Activated naive CD8-positive, alpha-beta T cell treated with anti-CD3 and anti-CD28 coated beads, Interleukin-2, amount 10 ng/mL, durations not matched to agents 7 days and 5 days (primary cell): Measurements from ENCODE around the gene SMURF2. TPM values are rescaled to one million over a fixed set of nuclear protein-coding genes. Genes with fewer than 3 reads are reported as not detected.
"Not testable (repeated sequence)": the region's sequence is repeated elsewhere in the genome, so short reads cannot be mapped to it uniquely, and the experiment has no call there.

Source experiments
- ATAC-seq: fragments of 150-1000 bp; cut with Tn5 transposase; one replicate; pipeline ENCODE4 v1.10.0; 2021; ENCODE audit warnings: low read depth, moderate library complexity
- POLR2A ChIA-PET: fragments of 350-600 bp; sonication (Branson Sonifier 250); formaldehyde crosslinking; loops from one replicate; lab custom pipeline; 2021; ENCODE audit warnings: antibody characterized with exemption; lab: Charles Lee
- DNase-seq: peaks from one replicate; pipeline ENCODE4 v3.0.0; 2021
- H3K27ac Mint-ChIP-seq: one replicate; pipeline ENCODE4 v1.8.0; 2022; ENCODE audit warnings: mild to moderate bottlenecking, mixed read lengths
- H3K27me3 Mint-ChIP-seq: one replicate; pipeline ENCODE4 v1.8.0; 2022; ENCODE audit warnings: mild to moderate bottlenecking, moderate library complexity, mixed read lengths
- H3K36me3 Mint-ChIP-seq: one replicate; pipeline ENCODE4 v1.8.0; 2021; ENCODE audit warnings: mild to moderate bottlenecking, mixed read lengths
- H3K4me1 Mint-ChIP-seq: one replicate; pipeline ENCODE4 v1.8.0; 2021; ENCODE audit warnings: mixed read lengths
- H3K4me3 Mint-ChIP-seq: one replicate; pipeline ENCODE4 v1.8.0; 2022; ENCODE audit warnings: mild to moderate bottlenecking, moderate library complexity, mixed read lengths
- H3K9me3 Mint-ChIP-seq: one replicate; pipeline ENCODE4 v1.8.0; 2021; ENCODE audit warnings: mixed read lengths
- total RNA-seq, 2 experiments: library from RNA; stranded (reverse); gene quantifications; one replicate each; pipeline ENCODE4 v1.2.3, GENCODE V29; 2021

SMURF2 gene
- total RNA-seq, 2 experiments from 2014 or later = 24.9 to 27.0 TPM

- no peaks in the 10 kb centered on the region for H3K27me3 Mint-ChIP-seq
- ATAC-seq (no peak), DNase-seq (no peak)
- H3K27ac Mint-ChIP-seq = no peak overlapping the region
- no peak overlapping the region for H3K4me3 Mint-ChIP-seq
- H3K36me3 Mint-ChIP-seq = peaks cover 20% of the 10 kb centered on the region
- no peaks in the 10 kb centered on the region for H3K9me3 Mint-ChIP-seq
- H3K4me1 Mint-ChIP-seq = peaks cover 5% of the 10 kb centered on the region
- POLR2A ChIA-PET = no interaction called here
Observed at GRCh38 chr17:64591944-64592343, 70.2 kb downstream of the SMURF2 start.

GRCh38 chr17:64585146-64585545, 77.0 kb downstream of the SMURF2 start:
- POLR2A ChIA-PET = no interaction called here
- Mint-ChIP-seq H3K27me3 (no peaks in the 10 kb centered on the region), H3K9me3 (no peaks in the 10 kb centered on the region), H3K4me1 (peaks cover 5% of the 10 kb centered on the region), H3K27ac (no peak overlapping the region), H3K4me3 (no peak overlapping the region), H3K36me3 (peaks cover 15% of the 10 kb centered on the region)
- ATAC-seq = no peak
- no peak for DNase-seq

- DNase-seq (no peak), ATAC-seq (no peak)
- Mint-ChIP-seq H3K36me3 (peaks cover 17% of the 10 kb centered on the region), H3K4me1 (peaks cover 5% of the 10 kb centered on the region), H3K27ac (no peak overlapping the region), H3K27me3 (no peaks in the 10 kb centered on the region), H3K9me3 (no peaks in the 10 kb centered on the region), H3K4me3 (no peak overlapping the region)
- POLR2A ChIA-PET = no interaction called here
Observed at GRCh38 chr17:64583038-64583437, 79.1 kb downstream of the SMURF2 start.

- Mint-ChIP-seq H3K9me3 (no peaks in the 10 kb centered on the region), H3K27me3 (no peaks in the 10 kb centered on the region), H3K27ac (no peak overlapping the region), H3K4me1 (peaks cover 5% of the 10 kb centered on the region), H3K4me3 (no peak overlapping the region), H3K36me3 (peaks cover 25% of the 10 kb centered on the region)
- DNase-seq (no peak), ATAC-seq (no peak)
- POLR2A ChIA-PET = no interaction called here
Observed at GRCh38 chr17:64580384-64581315, 81.5 kb downstream of the SMURF2 start.

- no peak for ATAC-seq
- Mint-ChIP-seq H3K36me3 (peaks cover 25% of the 10 kb centered on the region), H3K4me3 (no peak overlapping the region), H3K4me1 (peaks cover 5% of the 10 kb centered on the region), H3K27me3 (no peaks in the 10 kb centered on the region), H3K9me3 (no peaks in the 10 kb centered on the region), H3K27ac (no peak overlapping the region)
- DNase-seq = no peak
- POLR2A ChIA-PET = no interaction called here
Observed at GRCh38 chr17:64579917-64580316, 82.2 kb downstream of the SMURF2 start.

GRCh38 chr17:64577025-64577424, 85.1 kb downstream of the SMURF2 start:
- DNase-seq, H3K27ac Mint-ChIP-seq, H3K4me3 Mint-ChIP-seq, ATAC-seq, H3K9me3 Mint-ChIP-seq, H3K27me3 Mint-ChIP-seq: not testable (repeated sequence)
- Mint-ChIP-seq H3K36me3 (peaks cover 16% of the 10 kb centered on the region), H3K4me1 (peaks cover 10% of the 10 kb centered on the region)
- POLR2A ChIA-PET = interaction anchor here (0.8 kb wide), 1 partner anchor 13 kb away, joined by 3 read pairs; no protein-coding TSS in a partner anchor

GRCh38 chr17:64575431-64575830, 86.7 kb downstream of the SMURF2 start:
- H3K4me3 Mint-ChIP-seq = no peak overlapping the region
- DNase-seq (no peak), ATAC-seq (no peak)
- H3K9me3 Mint-ChIP-seq = no peaks in the 10 kb centered on the region
- no peak overlapping the region for H3K27ac Mint-ChIP-seq
- H3K36me3 Mint-ChIP-seq = peaks cover 13% of the 10 kb centered on the region
- no peaks in the 10 kb centered on the region for H3K27me3 Mint-ChIP-seq
- peaks cover 6% of the 10 kb centered on the region for H3K4me1 Mint-ChIP-seq
- POLR2A ChIA-PET = interaction anchor here (0.8 kb wide), 1 partner anchor 24 kb away, joined by 3 read pairs; no protein-coding TSS in a partner anchor

- Mint-ChIP-seq H3K27ac (no peak overlapping the region), H3K36me3 (peaks cover 11% of the 10 kb centered on the region), H3K9me3 (no peaks in the 10 kb centered on the region), H3K4me3 (no peak overlapping the region), H3K4me1 (peaks cover 6% of the 10 kb centered on the region), H3K27me3 (no peaks in the 10 kb centered on the region)
- POLR2A ChIA-PET = no interaction called here
- ATAC-seq (no peak), DNase-seq (no peak)
Observed at GRCh38 chr17:64574646-64575045, 87.5 kb downstream of the SMURF2 start.

- no peaks in the 10 kb centered on the region for H3K9me3 Mint-ChIP-seq
- POLR2A ChIA-PET = interaction anchor here (0.6 kb wide), 1 partner anchor 22 kb away, joined by 3 read pairs; no protein-coding TSS in a partner anchor
- no peak overlapping the region for H3K4me3 Mint-ChIP-seq
- H3K27me3 Mint-ChIP-seq = no peaks in the 10 kb centered on the region
- peaks cover 6% of the 10 kb centered on the region for H3K4me1 Mint-ChIP-seq
- peaks cover 10% of the 10 kb centered on the region for H3K36me3 Mint-ChIP-seq
- ATAC-seq (no peak), DNase-seq (no peak)
- H3K27ac Mint-ChIP-seq = no peak overlapping the region
Observed at GRCh38 chr17:64573214-64573613, 88.9 kb downstream of the SMURF2 start.

- Mint-ChIP-seq H3K27ac (peak overlapping the region; percentile 34), H3K27me3 (no peaks in the 10 kb centered on the region), H3K36me3 (peaks cover 8% of the 10 kb centered on the region), H3K9me3 (no peaks in the 10 kb centered on the region), H3K4me3 (no peak overlapping the region), H3K4me1 (peaks cover 6% of the 10 kb centered on the region)
- POLR2A ChIA-PET = interaction anchor here (0.6 kb wide), 1 partner anchor 22 kb away, joined by 3 read pairs; no protein-coding TSS in a partner anchor
- ATAC-seq = peak; percentile 73
- DNase-seq = no peak
Observed at GRCh38 chr17:64572682-64573154, 89.4 kb downstream of the SMURF2 start.

GRCh38 chr17:64571746-64572145, 90.4 kb downstream of the SMURF2 start:
- ATAC-seq (no peak), DNase-seq (no peak)
- H3K9me3 Mint-ChIP-seq = no peaks in the 10 kb centered on the region
- peaks cover 2% of the 10 kb centered on the region for H3K36me3 Mint-ChIP-seq
- H3K27me3 Mint-ChIP-seq = no peaks in the 10 kb centered on the region
- POLR2A ChIA-PET = interaction anchor here (0.7 kb wide), 1 partner anchor 339 kb away, joined by 3 read pairs; no protein-coding TSS in a partner anchor
- H3K4me1 Mint-ChIP-seq = peaks cover 6% of the 10 kb centered on the region
- no peak overlapping the region for H3K27ac Mint-ChIP-seq
- no peak overlapping the region for H3K4me3 Mint-ChIP-seq

- DNase-seq = no peak
- Mint-ChIP-seq H3K27me3 (no peaks in the 10 kb centered on the region), H3K4me3 (no peak overlapping the region), H3K4me1 (no peaks in the 10 kb centered on the region), H3K27ac (no peak overlapping the region), H3K36me3 (peaks cover 7% of the 10 kb centered on the region), H3K9me3 (no peaks in the 10 kb centered on the region)
- POLR2A ChIA-PET = no interaction called here
- ATAC-seq = no peak
Observed at GRCh38 chr17:64565563-64565962, 96.5 kb downstream of the SMURF2 start.

GRCh38 chr17:64564098-64564497, 98.0 kb downstream of the SMURF2 start:
- DNase-seq = no peak
- no peak for ATAC-seq
- POLR2A ChIA-PET = interaction anchor here (0.7 kb wide), 1 partner anchor 13 kb away, joined by 3 read pairs; no protein-coding TSS in a partner anchor
- H3K36me3 Mint-ChIP-seq = peaks cover 7% of the 10 kb centered on the region
- no peak overlapping the region for H3K4me3 Mint-ChIP-seq
- H3K4me1 Mint-ChIP-seq = no peaks in the 10 kb centered on the region
- no peaks in the 10 kb centered on the region for H3K27me3 Mint-ChIP-seq
- no peaks in the 10 kb centered on the region for H3K9me3 Mint-ChIP-seq
- no peak overlapping the region for H3K27ac Mint-ChIP-seq
